HG03135 (cell line): ENCODE data around the gene SEC22C.

Experiments used
- ATAC-seq: cut with Tn5 transposase; IDR thresholded peaks from one replicate; pipeline ENCODE4 v1.9.1; 2021; ENCODE audit warnings: mild to moderate bottlenecking, moderate library complexity; ENCODE audit not compliant: unreplicated experiment

SEC22C gene

GRCh38 chr3:42539871-42540714 lies 41.7 kb downstream of the SEC22C start:
- ATAC-seq = no peak

DNA sequence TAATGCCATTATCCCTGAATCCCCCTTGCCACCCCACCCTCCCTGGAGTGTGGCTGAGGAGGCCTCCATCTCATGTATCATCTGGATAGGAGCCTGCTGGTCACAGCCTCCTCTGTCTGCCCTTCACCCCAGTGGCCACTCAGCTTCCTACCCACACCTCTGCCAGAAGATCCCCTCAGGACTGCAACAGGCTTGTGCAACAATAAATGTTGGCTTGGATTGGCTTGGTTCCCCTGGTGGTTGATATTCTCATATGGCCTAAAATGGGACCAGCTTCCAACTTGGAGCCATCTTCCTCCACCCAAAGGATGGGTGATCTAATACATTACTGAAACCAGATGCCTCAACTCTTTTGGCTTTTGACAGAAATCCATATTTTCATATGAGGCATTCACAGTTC lies 44.4 kb downstream of the SEC22C start:
- no peak for ATAC-seq

DNA sequence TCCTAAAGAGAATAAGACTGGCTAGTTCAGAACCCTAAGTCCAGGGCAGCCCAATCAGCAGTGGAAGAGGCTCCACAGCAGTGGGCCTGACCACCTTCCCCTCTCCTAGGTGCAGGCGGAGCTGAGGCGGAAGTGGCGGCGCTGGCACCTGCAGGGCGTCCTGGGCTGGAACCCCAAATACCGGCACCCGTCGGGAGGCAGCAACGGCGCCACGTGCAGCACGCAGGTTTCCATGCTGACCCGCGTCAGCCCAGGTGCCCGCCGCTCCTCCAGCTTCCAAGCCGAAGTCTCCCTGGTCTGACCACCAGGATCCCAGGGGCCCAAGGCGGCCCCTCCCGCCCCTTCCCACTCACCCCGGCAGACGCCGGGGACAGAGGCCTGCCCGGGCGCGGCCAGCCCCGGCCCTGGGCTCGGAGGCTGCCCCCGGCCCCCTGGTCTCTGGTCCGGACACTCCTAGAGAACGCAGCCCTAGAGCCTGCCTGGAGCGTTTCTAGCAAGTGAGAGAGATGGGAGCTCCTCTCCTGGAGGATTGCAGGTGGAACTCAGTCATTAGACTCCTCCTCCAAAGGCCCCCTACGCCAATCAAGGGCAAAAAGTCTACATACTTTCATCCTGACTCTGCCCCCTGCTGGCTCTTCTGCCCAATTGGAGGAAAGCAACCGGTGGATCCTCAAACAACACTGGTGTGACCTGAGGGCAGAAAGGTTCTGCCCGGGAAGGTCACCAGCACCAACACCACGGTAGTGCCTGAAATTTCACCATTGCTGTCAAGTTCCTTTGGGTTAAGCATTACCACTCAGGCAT lies 45.6 kb downstream of the SEC22C start:
- no peak for ATAC-seq

DNA sequence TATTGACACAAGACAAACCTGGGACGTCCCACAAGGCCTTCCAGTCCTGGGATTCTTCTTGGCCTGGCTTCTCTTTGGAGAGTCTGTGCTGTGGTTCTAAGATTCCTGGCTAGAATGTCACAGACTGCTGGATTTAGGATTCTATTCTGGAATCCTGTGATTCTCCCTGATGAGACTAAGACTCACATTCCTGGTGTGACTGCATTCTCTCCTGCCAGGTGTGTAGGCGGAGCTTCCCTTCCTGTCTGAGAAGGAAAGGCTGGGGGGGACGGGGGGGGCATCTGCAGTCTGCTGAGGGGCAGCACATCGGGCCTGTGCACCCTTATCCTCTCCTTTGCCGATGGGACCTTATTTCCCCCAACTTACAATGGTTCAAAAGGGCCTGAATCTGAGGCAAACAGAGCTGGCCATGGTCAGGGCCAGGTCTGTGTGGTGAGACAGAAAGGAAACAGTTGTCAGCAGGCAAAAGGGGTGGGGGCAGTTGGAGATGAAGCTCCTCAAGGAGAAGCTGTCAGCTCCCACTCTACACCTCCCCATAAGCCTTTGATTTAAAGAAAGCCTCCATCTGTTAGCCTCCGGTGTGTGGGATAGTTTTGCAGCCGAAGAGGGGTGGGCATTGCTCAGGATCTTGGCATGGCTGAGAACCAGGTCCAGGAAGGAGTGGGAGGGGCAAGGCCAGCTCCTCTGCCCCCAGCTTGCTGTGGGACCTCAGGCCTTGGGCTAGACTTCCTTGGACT lies 48.4 kb downstream of the SEC22C start:
- ATAC-seq = no peak

GRCh38 chr3:42532229-42532628 lies 49.5 kb downstream of the SEC22C start:
- ATAC-seq = no peak

GRCh38 chr3:42531470-42531869 lies 50.3 kb downstream of the SEC22C start:
- ATAC-seq = no peak

- no peak for ATAC-seq
These were observed 51.7 kb downstream of the SEC22C start for GRCh38 chr3:42530073-42530472.

GRCh38 chr3:42529468-42529867 lies 52.3 kb downstream of the SEC22C start:
- ATAC-seq = no peak

- no peak for ATAC-seq
These were observed 54.3 kb downstream of the SEC22C start for GRCh38 chr3:42527368-42527917.

GRCh38 chr3:42526616-42527367 lies 55.0 kb downstream of the SEC22C start:
- ATAC-seq = no peak

GRCh38 chr3:42525736-42526345 lies 55.9 kb downstream of the SEC22C start:
- ATAC-seq = no peak

DNA sequence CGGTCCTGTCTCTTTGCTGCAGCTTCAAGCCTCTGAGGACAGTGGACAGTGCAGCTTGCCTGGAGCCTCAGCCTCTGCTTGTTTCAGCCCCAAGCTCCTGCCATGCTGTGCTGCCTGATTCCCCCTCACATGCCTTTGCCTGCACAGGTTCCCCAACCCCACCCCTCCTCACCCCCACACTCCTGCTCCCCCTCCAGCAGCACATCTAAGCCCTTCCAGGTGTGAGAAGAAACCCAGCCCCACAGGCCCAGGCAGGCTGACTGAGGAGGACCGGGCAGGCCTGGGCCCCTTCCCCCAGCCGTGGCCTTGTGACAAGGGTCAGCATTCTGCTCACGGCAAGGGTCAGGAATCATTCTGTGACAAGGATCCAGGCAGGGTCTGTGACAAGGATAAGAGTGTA lies 56.6 kb downstream of the SEC22C start:
- no peak for ATAC-seq

GRCh38 chr3:42524751-42525150 lies 57.0 kb downstream of the SEC22C start:
- ATAC-seq = no peak

DNA sequence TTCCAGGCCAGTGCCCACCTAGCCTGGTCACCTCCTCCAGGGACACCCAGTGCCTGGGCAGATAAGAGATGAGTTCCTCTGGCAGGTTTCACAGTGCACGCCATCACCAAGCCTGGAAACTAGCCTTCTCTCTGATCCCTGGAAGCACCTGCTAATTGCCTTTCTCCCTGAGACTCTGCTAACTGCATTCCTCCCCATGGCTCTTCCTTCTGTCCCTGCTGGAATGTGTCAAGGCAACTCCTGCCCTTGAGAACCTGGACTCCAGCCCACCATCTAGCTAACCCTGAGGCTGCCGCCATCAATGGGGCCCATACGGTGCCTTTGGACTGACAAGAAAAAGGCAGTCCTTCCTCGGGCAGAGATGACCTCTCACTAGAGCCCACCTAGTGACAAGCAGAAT lies 60.9 kb downstream of the SEC22C start:
- ATAC-seq = no peak

DNA sequence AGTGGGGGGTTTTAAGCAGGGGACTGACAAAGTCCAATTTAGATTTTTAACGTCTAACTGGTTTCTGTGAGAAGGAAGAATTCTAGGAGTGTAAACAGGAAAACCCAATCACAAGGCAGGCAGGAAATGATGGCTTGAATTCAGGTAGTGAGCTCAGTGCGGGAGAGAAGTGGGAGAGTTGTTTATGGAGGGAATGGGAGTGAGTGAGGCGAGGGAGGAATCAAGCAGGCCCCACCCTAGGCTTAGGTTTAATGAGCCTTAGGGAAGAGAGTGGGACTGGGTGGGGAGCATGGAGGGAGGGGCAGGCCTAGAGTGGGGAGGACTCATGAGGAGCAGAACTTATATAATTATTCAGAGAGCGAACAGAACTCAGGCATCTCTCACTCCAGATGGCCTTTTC lies 61.4 kb downstream of the SEC22C start:
- no peak for ATAC-seq

- ATAC-seq = no peak
These were observed 62.2 kb downstream of the SEC22C start for GRCh38 chr3:42519568-42519962.

DNA sequence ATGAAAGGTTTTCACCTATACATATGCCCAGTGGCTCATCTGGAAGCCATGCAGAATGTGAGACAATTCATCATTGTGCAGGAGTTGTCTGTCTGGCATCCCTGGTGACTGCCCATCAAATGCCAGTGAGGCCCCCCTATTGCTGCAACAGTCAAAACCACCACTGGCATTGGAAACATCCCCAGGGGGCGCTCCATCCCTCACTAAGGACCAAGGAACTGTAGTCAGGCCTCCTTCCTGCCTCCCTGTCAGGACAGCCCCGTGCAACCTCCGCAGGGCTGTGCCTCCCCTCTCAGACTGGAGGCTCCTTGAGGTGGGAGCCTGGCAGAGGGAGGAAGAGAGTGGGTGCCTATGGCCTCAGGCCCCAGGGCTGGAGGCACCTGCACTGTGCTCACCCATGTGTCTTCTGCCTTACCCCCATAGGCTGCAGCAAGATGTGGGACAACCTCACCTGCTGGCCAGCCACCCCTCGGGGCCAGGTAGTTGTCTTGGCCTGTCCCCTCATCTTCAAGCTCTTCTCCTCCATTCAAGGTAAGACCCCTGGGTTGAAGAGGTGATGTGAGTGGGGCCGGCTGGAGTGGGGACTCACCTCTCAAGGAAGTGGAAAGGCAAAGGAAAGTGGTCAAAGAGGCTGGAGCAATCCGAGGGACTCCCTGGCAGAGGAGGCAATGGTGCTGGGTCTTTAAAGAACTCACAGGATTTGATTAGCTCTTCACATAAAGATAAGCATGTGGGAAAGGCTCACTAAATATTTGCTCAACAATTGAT lies 62.8 kb downstream of the SEC22C start:
- ATAC-seq = no peak

GRCh38 chr3:42517117-42517516 lies 64.7 kb downstream of the SEC22C start:
- no peak for ATAC-seq

DNA sequence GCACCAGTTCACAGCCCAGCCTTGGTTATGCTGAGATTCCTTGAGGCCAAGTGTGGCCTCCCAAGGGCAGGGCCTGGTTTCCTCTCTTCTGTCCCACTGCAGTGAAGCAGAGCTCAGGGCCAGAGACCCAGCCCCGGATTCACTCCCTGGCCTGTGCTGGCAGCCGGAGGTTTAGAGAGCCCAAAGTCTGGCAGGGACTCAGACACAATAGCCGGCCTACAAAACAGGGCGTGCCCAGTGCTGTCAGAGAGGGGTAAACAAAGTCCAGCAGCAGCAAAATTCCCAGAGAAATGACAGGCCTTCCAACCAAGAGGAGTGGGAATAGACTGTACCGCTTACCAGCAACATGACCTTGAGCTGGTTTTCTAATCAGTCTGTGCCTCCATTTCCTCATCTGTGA lies 65.3 kb downstream of the SEC22C start:
- no peak for ATAC-seq
